ENCODE results near the gene MPPED2.

DNA sequence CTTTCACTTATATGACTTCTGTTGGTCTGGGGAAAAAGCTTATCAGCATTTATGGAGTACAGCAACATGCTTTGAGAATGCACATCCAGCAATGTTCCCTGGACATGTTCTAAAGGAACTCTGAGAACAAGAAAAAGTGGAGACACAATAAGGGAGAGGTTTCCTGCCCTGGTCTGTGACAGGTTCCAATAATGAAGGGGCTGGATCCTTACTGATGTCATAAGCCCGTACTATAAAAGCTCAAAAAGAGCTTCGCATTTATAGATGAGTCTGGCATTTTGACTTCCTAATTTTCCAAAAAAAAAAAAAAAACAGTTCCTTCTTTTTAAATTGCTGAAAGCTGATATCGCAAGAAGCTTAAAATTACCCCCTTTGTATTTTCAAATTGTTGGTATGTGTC, 129.1 kb downstream of the MPPED2 start:
- no peak for TF ChIP-seq POLR2A (IDR thresholded peaks at IDR 0.05; ENCODE audit: extremely low read depth, insufficient read length)
- TF ChIP-seq, protein P1, sequence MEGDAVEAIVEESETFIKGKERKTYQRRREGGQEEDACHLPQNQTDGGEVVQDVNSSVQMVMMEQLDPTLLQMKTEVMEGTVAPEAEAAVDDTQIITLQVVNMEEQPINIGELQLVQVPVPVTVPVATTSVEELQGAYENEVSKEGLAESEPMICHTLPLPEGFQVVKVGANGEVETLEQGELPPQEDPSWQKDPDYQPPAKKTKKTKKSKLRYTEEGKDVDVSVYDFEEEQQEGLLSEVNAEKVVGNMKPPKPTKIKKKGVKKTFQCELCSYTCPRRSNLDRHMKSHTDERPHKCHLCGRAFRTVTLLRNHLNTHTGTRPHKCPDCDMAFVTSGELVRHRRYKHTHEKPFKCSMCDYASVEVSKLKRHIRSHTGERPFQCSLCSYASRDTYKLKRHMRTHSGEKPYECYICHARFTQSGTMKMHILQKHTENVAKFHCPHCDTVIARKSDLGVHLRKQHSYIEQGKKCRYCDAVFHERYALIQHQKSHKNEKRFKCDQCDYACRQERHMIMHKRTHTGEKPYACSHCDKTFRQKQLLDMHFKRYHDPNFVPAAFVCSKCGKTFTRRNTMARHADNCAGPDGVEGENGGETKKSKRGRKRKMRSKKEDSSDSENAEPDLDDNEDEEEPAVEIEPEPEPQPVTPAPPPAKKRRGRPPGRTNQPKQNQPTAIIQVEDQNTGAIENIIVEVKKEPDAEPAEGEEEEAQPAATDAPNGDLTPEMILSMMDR (IDR thresholded peaks at IDR 0.05; ENCODE audit: low read depth, low read length): no peak
